HCEC 1CT (cell line): ENCODE results near the gene NAT16.
"Not testable (repeated sequence)": the region's sequence is repeated elsewhere in the genome, so short reads cannot be mapped to it uniquely, and the experiment has no call there.

Source experiments
- DNase-seq: peaks from one replicate; pipeline ENCODE4 v3.0.0-alpha.2; 2017

Gene NAT16

DNA sequence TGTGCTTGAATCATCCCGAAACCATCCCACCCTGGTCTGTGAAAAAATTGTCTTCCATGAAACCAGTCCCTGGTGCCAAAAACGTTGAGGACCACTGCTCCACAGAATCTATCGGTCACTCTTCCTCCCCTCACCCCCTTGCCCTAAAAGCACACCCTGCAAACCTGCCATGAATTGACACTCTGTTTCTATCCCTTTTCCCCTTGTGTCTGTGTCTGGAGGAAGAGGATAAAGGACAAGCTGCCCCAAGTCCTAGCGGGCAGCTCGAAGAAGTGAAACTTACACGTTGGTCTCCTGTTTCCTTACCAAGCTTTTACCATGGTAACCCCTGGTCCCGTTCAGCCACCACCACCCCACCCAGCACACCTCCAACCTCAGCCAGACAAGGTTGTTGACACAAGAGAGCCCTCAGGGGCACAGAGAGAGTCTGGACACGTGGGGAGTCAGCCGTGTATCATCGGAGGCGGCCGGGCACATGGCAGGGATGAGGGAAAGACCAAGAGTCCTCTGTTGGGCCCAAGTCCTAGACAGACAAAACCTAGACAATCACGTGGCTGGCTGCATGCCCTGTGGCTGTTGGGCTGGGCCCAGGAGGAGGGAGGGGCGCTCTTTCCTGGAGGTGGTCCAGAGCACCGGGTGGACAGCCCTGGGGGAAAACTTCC lies 54.0 kb downstream of the NAT16 start:
- peak; percentile 65 for DNase-seq

DNA sequence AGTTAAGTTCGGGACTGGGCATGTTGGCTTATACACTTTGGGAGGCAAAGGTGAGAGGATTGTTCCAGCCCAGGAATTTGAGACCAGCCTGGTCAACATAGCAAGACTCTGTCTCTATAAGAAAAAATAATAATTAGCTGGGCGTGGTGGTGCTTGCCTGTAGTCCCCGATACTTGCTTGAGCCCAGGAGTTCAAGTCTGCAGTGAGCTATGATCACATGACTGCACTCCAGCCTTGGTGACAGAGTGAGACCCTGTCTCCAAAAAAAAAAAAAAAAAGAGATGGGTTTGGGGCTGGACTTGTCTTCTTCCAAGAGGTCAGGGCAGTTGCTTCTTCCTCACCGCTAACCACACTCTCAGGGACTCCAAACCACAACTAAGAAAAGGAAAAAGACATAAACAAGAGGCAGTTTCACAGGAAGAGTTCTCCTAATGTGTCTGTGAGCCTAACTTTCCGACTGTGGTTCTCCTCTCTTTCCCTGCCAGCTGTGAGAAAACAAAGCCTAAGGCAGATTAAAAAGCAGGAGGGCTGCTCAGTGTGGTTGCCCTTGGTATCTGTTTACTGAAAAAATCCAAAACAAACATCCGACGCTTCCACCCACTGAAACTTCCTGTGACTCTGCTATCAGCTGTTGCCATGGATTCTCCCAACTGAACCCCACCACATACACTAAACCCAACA lies 55.6 kb downstream of the NAT16 start:
- DNase-seq: peak; percentile 77

GRCh38 chr7:101123703-101124068 lies 56.4 kb downstream of the NAT16 start:
- no peak for DNase-seq

DNA sequence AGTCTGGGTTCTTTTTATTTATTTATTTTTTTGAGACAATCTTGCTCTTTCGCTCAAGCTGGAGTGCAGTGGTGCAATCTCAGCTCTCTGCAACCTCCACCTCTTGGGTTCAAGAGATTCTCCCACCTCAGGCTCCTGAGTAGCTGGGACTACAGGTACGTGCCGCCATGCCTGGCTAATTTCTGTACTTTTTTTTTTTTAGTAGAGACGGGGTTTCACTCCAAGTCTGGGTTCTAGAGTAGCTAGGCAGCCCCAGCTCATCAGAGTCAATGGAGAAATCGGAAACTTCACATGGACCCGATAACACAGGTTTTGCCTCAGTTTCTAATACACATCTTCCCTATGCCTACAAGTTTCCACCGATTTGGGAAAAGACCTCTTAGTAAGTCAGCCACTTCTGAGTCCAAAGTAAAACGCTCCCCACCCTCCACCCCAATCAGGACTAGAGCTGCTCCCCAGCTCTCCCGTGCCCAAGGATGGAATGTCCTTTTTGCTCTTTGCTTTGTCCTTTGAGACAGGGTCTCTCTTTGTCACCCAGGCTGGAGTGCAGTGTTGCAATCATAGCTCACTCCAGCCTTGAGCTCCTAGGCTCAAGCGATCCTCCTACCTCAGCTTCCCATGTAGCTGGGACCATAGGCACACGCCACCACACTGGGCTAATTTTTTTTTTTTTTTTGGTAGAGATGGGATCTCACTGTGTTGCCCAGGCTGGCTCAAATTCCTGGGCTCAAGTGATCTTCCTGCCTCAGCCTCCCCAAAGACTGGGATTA lies 57.0 kb downstream of the NAT16 start:
- no peak for DNase-seq

DNA sequence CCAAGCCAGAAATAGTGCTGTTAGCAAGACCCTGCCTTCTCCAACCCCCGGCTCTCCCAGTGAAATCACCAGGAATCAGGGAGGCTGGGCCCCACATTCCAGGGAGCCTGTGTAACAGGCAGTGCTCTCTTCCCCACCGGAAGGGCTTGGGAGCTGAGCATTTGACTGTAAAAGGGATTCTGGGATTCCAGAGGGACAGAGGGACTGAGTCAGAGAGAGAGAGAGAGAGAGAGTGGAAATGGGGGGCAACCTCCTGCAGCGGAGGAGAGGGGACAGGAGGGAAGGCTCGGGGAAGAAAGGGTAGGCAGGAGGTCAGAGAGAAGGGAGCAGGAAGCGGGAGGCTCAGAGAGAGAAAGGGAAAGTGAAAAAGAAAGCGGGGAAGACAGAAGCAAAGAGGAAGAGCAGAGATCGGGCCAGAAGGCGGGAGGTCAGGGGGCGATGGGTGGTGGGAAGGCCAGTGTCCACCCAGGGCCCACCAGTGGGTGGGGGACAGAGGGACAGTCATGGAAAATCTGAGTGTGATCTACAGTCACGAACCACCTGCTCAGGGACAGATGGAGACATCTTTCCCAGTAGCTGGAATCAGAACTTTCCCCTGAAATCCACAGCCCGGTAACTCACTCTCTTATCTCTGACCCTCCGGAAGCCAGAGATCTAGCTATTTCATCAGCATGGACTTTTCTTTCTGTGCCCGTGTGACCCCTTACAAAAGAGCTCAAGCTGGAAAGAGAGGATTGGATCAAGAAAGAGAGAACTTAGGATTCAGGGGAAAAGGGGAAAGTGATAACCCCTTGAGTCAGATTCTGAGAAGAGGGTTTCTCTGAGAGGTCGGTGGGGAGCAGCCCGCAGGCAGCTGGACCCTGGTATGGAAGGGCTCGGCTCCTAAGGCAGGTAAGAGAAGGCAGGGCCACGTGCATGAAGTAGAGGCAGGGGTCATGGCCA lies 57.8 kb downstream of the NAT16 start:
- peak; percentile 100 for DNase-seq

DNA sequence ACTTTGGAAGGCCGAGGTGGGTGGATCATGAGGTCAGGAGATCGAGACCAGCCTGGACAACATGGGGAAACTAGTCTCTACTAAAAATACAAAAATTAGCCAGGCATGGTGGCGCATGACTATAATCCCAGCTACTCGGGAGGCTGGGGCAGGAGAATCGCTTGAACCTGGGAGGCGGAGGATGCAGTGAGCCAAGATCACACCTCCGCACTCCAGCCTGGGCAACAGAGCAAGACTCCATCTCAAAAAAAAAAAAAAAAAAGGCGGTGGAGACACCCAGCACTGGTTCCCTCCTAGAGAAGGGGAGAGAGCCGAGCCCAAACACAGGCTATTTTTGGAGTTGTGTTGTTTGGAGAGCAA lies 58.5 kb downstream of the NAT16 start:
- not testable (repeated sequence) for DNase-seq
